CD14-positive monocyte (primary cell): ENCODE data around the gene APOF. TPM values are rescaled to one million over a fixed set of nuclear protein-coding genes. Genes with fewer than 3 reads are reported as not detected.

Experiments
- DNase-seq, 3 donors: peaks; one replicate each; pipeline ENCODE4 v3.0.0-alpha.2; 2011 to 2022
- H2AFZ ChIP-seq: 2 replicates; pipeline ENCODE4 v1.6.0; 2012; ENCODE audit warnings: mild to moderate bottlenecking, low read depth, low read length, inconsistent platforms; ENCODE audit not compliant: insufficient read depth, poor library complexity, severe bottlenecking
- H3K27ac ChIP-seq, 2 donors: 1 replicate in 1 of 2; 2 replicates in 1 of 2; pipeline ENCODE4 v1.5.1; 2012 to 2013; ENCODE audit warnings: low read length in 2 of 2, control low read depth in 1 of 2, inconsistent platforms in 1 of 2, low read depth in 1 of 2, mild to moderate bottlenecking in 1 of 2
- H3K27me3 ChIP-seq, 2 donors: one replicate each; pipeline versions ENCODE4 v1.6.0 to v1.6.1; 2011 to 2013; ENCODE audit warnings: low read length in 2 of 2; ENCODE audit not compliant: control insufficient read depth in 2 of 2, insufficient read depth in 2 of 2
- H3K36me3 ChIP-seq, 2 donors: replicated peaks in 1 of 2; 1 replicate in 1 of 2; 2 replicates in 1 of 2; pipeline versions ENCODE4 v1.5.1 to v1.6.1; 2012 to 2013; ENCODE audit warnings: low read length in 2 of 2, control low read depth in 1 of 2, inconsistent platforms in 1 of 2, mild to moderate bottlenecking in 1 of 2; ENCODE audit not compliant: insufficient read depth in 2 of 2, control insufficient read depth in 1 of 2
- H3K4me1 ChIP-seq, 2 donors: 1 replicate in 1 of 2; 2 replicates in 1 of 2; pipeline versions ENCODE4 v1.5.1 to v1.6.1; 2012 to 2013; ENCODE audit warnings: low read length in 2 of 2, control low read depth in 1 of 2, inconsistent platforms in 1 of 2, mild to moderate bottlenecking in 1 of 2, moderate library complexity in 1 of 2; ENCODE audit not compliant: insufficient read depth in 2 of 2, control insufficient read depth in 1 of 2
- H3K4me2 ChIP-seq: replicated peaks from 2 replicates; pipeline ENCODE3; 2012; ENCODE audit warnings: low read length, moderate library complexity, mild to moderate bottlenecking; ENCODE audit not compliant: poor library complexity, severe bottlenecking; ENCODE audit errors: extremely low read depth
- H3K4me3 ChIP-seq, 3 experiments: fragments of 200-600 bp in 1 of 3; sonication (generic) in 1 of 3; replicated peaks in 1 of 3; 1 replicate in 2 of 3; 2 replicates in 1 of 3; pipeline ENCODE4 v1.5.1; 2011 to 2013; ENCODE audit warnings: low read length in 3 of 3, mild to moderate bottlenecking in 3 of 3, control low read depth in 2 of 3, low read depth in 2 of 3, inconsistent platforms in 1 of 3, moderate library complexity in 1 of 3
- H3K79me2 ChIP-seq: 2 replicates; pipeline ENCODE4 v1.6.0; 2012; ENCODE audit warnings: mild to moderate bottlenecking, control low read depth, inconsistent platforms, low read length, moderate library complexity; ENCODE audit not compliant: insufficient read depth
- H3K9ac ChIP-seq: 2 replicates; pipeline ENCODE4 v1.6.0; 2017; ENCODE audit warnings: low read length, mild to moderate bottlenecking; ENCODE audit not compliant: insufficient read depth, poor library complexity, severe bottlenecking
- H3K9me3 ChIP-seq, 2 donors: replicated peaks in 1 of 2; 1 replicate in 1 of 2; 2 replicates in 1 of 2; pipeline versions ENCODE4 v1.5.1 to v1.6.1; 2012 to 2013; ENCODE audit warnings: low read length in 2 of 2, control low read depth in 1 of 2; ENCODE audit not compliant: control insufficient read depth in 1 of 2, insufficient read depth in 1 of 2
- H4K20me1 ChIP-seq: 2 replicates; pipeline ENCODE4 v1.6.0; 2012; ENCODE audit warnings: mild to moderate bottlenecking, low read length, control low read depth, moderate library complexity; ENCODE audit not compliant: insufficient read depth
- H3K27ac Mint-ChIP-seq, 7 donors: one replicate each; pipeline ENCODE4 v1.8.0; 2020; ENCODE audit warnings: mild to moderate bottlenecking in 7 of 7, mixed read lengths in 7 of 7, moderate library complexity in 6 of 7, inconsistent platforms in 2 of 7
- H3K27me3 Mint-ChIP-seq, 3 donors: one replicate each; pipeline ENCODE4 v1.8.0; 2021 to 2022; ENCODE audit warnings: low read depth in 3 of 3, mild to moderate bottlenecking in 3 of 3, mixed read lengths in 3 of 3, moderate library complexity in 3 of 3, inconsistent platforms in 1 of 3
- H3K36me3 Mint-ChIP-seq, 2 donors: one replicate each; pipeline ENCODE4 v1.8.0; 2020; ENCODE audit warnings: mixed read lengths in 2 of 2, inconsistent platforms in 1 of 2, mild to moderate bottlenecking in 1 of 2
- H3K4me1 Mint-ChIP-seq: one replicate; pipeline ENCODE4 v1.8.0; 2020; ENCODE audit warnings: mild to moderate bottlenecking, mixed read lengths
- H3K4me3 Mint-ChIP-seq, 2 donors: one replicate each; pipeline ENCODE4 v1.8.0; 2020; ENCODE audit warnings: mild to moderate bottlenecking in 2 of 2, mixed read lengths in 2 of 2, moderate library complexity in 1 of 2
- H3K9me3 Mint-ChIP-seq, 7 donors: one replicate each; pipeline ENCODE4 v1.8.0; 2020 to 2022; ENCODE audit warnings: mixed read lengths in 7 of 7, mild to moderate bottlenecking in 6 of 7, moderate library complexity in 6 of 7, inconsistent platforms in 2 of 7
- CTCF ChIP-seq: fragments of 200-600 bp; IDR thresholded peaks from one replicate; pipeline ENCODE4 v1.8.0; 2022; ENCODE audit warnings: antibody characterized with exemption, mild to moderate bottlenecking
- WGBS: methylation state at CpG from one replicate; pipeline ENCODE4 v1.1.5; 2013; ENCODE audit warnings: missing lambda C conversion rate; ENCODE audit not compliant: insufficient coverage; 5-methylcytosine and 5-hydroxymethylcytosine counted together
- intact Hi-C, 2 donors: fragments of 100-400 bp; cut with micrococcal nuclease; formaldehyde crosslinking; loops; one replicate each; pipeline versions ENCODE4 v1.15.0 to v1.15.1; 2023
- polyA plus RNA-seq, 3 donors: library from polyadenylated mRNA; depleted of rRNA in 1 of 3; unstranded in 2 of 3; stranded (reverse) in 1 of 3; fragments of 300-500 nt in 2 of 3; fragments of >200 nt in 1 of 3; fragmentation: Illumina TruSeq in 2 of 3; gene quantifications; 1 replicate in 2 of 3; 2 replicates in 1 of 3; pipeline ENCODE4 v1.2.3, GENCODE V29; 2012 to 2021

APOF gene
- polyA plus RNA-seq, 3 donors, result not detected

GRCh38 chr12:56373515-56373914 lies 10.9 kb upstream of the APOF start:
- no peak for TF ChIP-seq CTCF
- intact Hi-C loops, result no loop called here
- H3K9me3 Mint-ChIP-seq, result peaks cover 4 to 19% (median 13%) of the 10 kb centered on the region in 7 donors
- DNase-seq, result no peak
- peaks cover 0 to 2% (median 2%) of the 10 kb centered on the region in 3 donors for H3K27me3 Mint-ChIP-seq
- no peak overlapping the region for H3K4me3 ChIP-seq
- H3K4me1 ChIP-seq, result peaks cover 23 to 26% of the 10 kb centered on the region in 2 donors
- peaks cover 27% of the 10 kb centered on the region for H3K4me1 Mint-ChIP-seq
- H2AFZ ChIP-seq, result no peak overlapping the region
- no peak overlapping the region for H3K4me2 ChIP-seq
- H3K36me3 ChIP-seq, result no peaks in the 10 kb centered on the region
- H3K4me3 Mint-ChIP-seq, result no peak overlapping the region
- no peak overlapping the region for H3K27ac Mint-ChIP-seq
- H3K36me3 Mint-ChIP-seq, result no peaks in the 10 kb centered on the region
- H3K79me2 ChIP-seq, result no peaks in the 10 kb centered on the region
- no peak overlapping the region for H3K9ac ChIP-seq
- H3K9me3 ChIP-seq, result peaks cover 0 to 3% of the 10 kb centered on the region in 2 donors
- H4K20me1 ChIP-seq, result no peaks in the 10 kb centered on the region
- no peaks in the 10 kb centered on the region for H3K27me3 ChIP-seq
- no peak overlapping the region for H3K27ac ChIP-seq
- no CpG with 5 or more reads among the region's 1 CpG for WGBS

GRCh38 chr12:56366948-56367347 lies 4.3 kb upstream of the APOF start:
- no peak for TF ChIP-seq CTCF
- Histone ChIP-seq H3K27ac (no peak overlapping the region), H4K20me1 (no peaks in the 10 kb centered on the region), H3K79me2 (no peaks in the 10 kb centered on the region), H3K4me2 (no peak overlapping the region), H3K9ac (no peak overlapping the region), H3K4me1 (no peaks in the 10 kb centered on the region), H3K9me3 (peaks cover 0 to 1% of the 10 kb centered on the region in 2 donors), H3K27me3 (no peaks in the 10 kb centered on the region), H2AFZ (no peak overlapping the region), H3K36me3 (no peaks in the 10 kb centered on the region), H3K4me3 (no peak overlapping the region)
- H3K27ac Mint-ChIP-seq, result no peak overlapping the region
- H3K4me3 Mint-ChIP-seq, result no peak overlapping the region
- no peaks in the 10 kb centered on the region for H3K36me3 Mint-ChIP-seq
- intact Hi-C loops, result loop anchor here (10.0 kb wide), 2 partner anchors 88 to 98 kb away; partner anchors contain the start of genes MIP (in 1 of the 2) and SPRYD4 (in 1 of the 2)
- H3K4me1 Mint-ChIP-seq, result no peaks in the 10 kb centered on the region
- WGBS, result no CpG with 5 or more reads among the region's 3 CpGs
- no peak for DNase-seq
- H3K27me3 Mint-ChIP-seq, result peaks cover 0 to 2% (median 1%) of the 10 kb centered on the region in 3 donors
- H3K9me3 Mint-ChIP-seq, result peaks cover 0 to 6% (median 3%) of the 10 kb centered on the region in 7 donors
